Esophagus muscularis mucosa (tissue), 4 donors: Measurements from ENCODE around the gene C6orf163. TPM values are rescaled to one million over a fixed set of nuclear protein-coding genes. Genes with fewer than 3 reads are reported as not detected.
"Not testable (repeated sequence)": the region's sequence is repeated elsewhere in the genome, so short reads cannot be mapped to it uniquely, and the experiment has no call there.

Source experiments
- DNase-seq: peaks from one replicate; pipeline ENCODE4 v3.0.0-alpha.2; 2017; ENCODE audit errors: extremely low spot score
- H3K27ac ChIP-seq, 4 donors: fragments of 200-600 bp; sonication (generic); replicated peaks in 1 of 4; 1 replicate in 3 of 4; 2 replicates in 1 of 4; pipeline ENCODE4 v1.5.1; 2016 to 2019; ENCODE audit warnings: mild to moderate bottlenecking in 1 of 4
- H3K27me3 ChIP-seq, 4 donors: fragments of 200-600 bp; sonication (generic); one replicate each; pipeline versions ENCODE4 v1.5.1 to v1.6.0; 2016 to 2019
- H3K36me3 ChIP-seq, 4 donors: fragments of 200-600 bp; sonication (generic); one replicate each; pipeline ENCODE4 v1.5.1; 2016 to 2019
- H3K4me1 ChIP-seq, 4 donors: fragments of 200-600 bp; sonication (generic); one replicate each; pipeline ENCODE4 v1.5.1; 2016 to 2019
- H3K4me3 ChIP-seq, 4 donors: fragments of 200-600 bp; sonication (generic); 1 replicate in 2 of 4; 2 replicates in 2 of 4; pipeline ENCODE4 v1.5.1; 2016 to 2019; ENCODE audit warnings: mild to moderate bottlenecking in 4 of 4, moderate library complexity in 1 of 4
- H3K9me3 ChIP-seq, 4 donors: fragments of 200-600 bp; sonication (generic); 1 replicate in 3 of 4; 2 replicates in 1 of 4; pipeline ENCODE4 v1.5.1; 2016 to 2019
- CTCF ChIP-seq, 3 experiments: fragments of 200-600 bp in 2 of 3; fragments of 450-650 bp in 1 of 3; sonication (generic) in 2 of 3; IDR thresholded peaks; one replicate each; pipeline ENCODE4 v1.5.1; 2017 to 2019; ENCODE audit warnings: antibody characterized with exemption in 3 of 3, mild to moderate bottlenecking in 2 of 3, moderate library complexity in 1 of 3
- EP300 ChIP-seq: sonication (generic); formaldehyde crosslinking; IDR thresholded peaks from one replicate; pipeline ENCODE4 v1.6.1; 2017; ENCODE audit warnings: antibody characterized with exemption
- POLR2A ChIP-seq: fragments of 450-650 bp; IDR thresholded peaks from one replicate; pipeline ENCODE4 v1.6.1; 2017; ENCODE audit warnings: antibody characterized with exemption, moderate library complexity, mild to moderate bottlenecking, low read depth
- POLR2AphosphoS5 ChIP-seq, 2 donors: sonication (generic); formaldehyde crosslinking; IDR thresholded peaks; one replicate each; pipeline ENCODE4 v1.6.1; 2017; ENCODE audit warnings: antibody characterized with exemption in 2 of 2
- WGBS: methylation state at CpG from one replicate; pipeline ENCODE4 v1.1.5; 2018; 5-methylcytosine and 5-hydroxymethylcytosine counted together
- intact Hi-C: fragments of 100-400 bp; cut with DNase I; formaldehyde crosslinking; loops from one replicate; pipeline ENCODE4 v1.15.1; 2023
- total RNA-seq, 4 donors: library from RNA; depleted of rRNA; stranded (reverse); fragments of >200 nt; gene quantifications; one replicate each; pipeline versions ENCODE4 v1.1.0 to v1.2.1, GENCODE V29; 2016

C6orf163 gene
- total RNA-seq, 4 donors from 2014 or later: 0.99 to 2.7 (median 1.8) TPM

- Histone ChIP-seq H3K4me1 (no peaks in the 10 kb centered on the region), H3K4me3 (no peak overlapping the region), H3K36me3 (no peaks in the 10 kb centered on the region), H3K27ac (no peak overlapping the region), H3K27me3 (peaks cover 0 to 19% (median 0%) of the 10 kb centered on the region in 4 donors), H3K9me3 (no peaks in the 10 kb centered on the region)
- intact Hi-C loops: no loop called here
- DNase-seq: no peak
- 96% methylated on average over 3 of the region's 3 CpGs for whole genome bisulfite sequencing
- no peak for TF ChIP-seq POLR2AphosphoS5 (IDR thresholded peaks at IDR 0.05)
- no peak for TF ChIP-seq EP300
- no peak for TF ChIP-seq CTCF (IDR thresholded peaks at IDR 0.05)
- no peak for TF ChIP-seq POLR2A
These were observed 29.5 kb upstream of the C6orf163 start for GRCh38 chr6:87315071-87315470.

GRCh38 chr6:87319271-87319987 is 25.2 kb upstream of the C6orf163 start:
- peaks cover 6 to 10% (median 8%) of the 10 kb centered on the region in 4 donors for H3K4me1 ChIP-seq
- WGBS: 85% methylated on average over 3 of the region's 3 CpGs
- no peaks in the 10 kb centered on the region for H3K36me3 ChIP-seq
- peaks cover 0 to 15% (median 0%) of the 10 kb centered on the region in 4 donors for H3K27me3 ChIP-seq
- TF ChIP-seq POLR2A (no peak), CTCF (IDR thresholded peaks at IDR 0.05) (no peak), POLR2AphosphoS5 (IDR thresholded peaks at IDR 0.05) (no peak), EP300 (no peak)
- no peaks in the 10 kb centered on the region for H3K9me3 ChIP-seq
- intact Hi-C loops: no loop called here
- no peak for DNase-seq
- no peak overlapping the region for H3K4me3 ChIP-seq
- H3K27ac ChIP-seq: no peak overlapping the region

- Histone ChIP-seq H3K9me3 (no peaks in the 10 kb centered on the region), H3K27me3 (no peaks in the 10 kb centered on the region), H3K4me3 (peak within 1 kb of the TSS; percentile 75 to 86 (median 83)), H3K27ac (peak within 1 kb of the TSS; percentile 71 to 82 (median 76)), H3K36me3 (no peaks in the 10 kb centered on the region), H3K4me1 (peaks cover 6 to 10% (median 8%) of the 10 kb centered on the region in 4 donors)
- 1% methylated on average over 25 of the region's 60 CpGs for WGBS
- intact Hi-C loops: loop anchor here (2.0 kb wide), 1 partner anchor 150 kb away; the partner anchor contains the start of gene SLC35A1
- no peak for TF ChIP-seq POLR2A
- TF ChIP-seq CTCF (IDR thresholded peaks at IDR 0.05): peak; percentile 97 to 100 (median 98)
- TF ChIP-seq POLR2AphosphoS5 (IDR thresholded peaks at IDR 0.05): peak; percentile 48 to 73
- no peak for TF ChIP-seq EP300
- DNase-seq: no peak
These were observed 22.1 kb upstream of the C6orf163 start, which contains the start of gene SMIM8 for GRCh38 chr6:87322304-87323212. SMIM8 (plus strand) TSS chr6:87322588; CDS start chr6:87337032, 14,444 bp downstream.

- H3K4me3 ChIP-seq, DNase-seq, H3K27me3 ChIP-seq, H3K27ac ChIP-seq, H3K9me3 ChIP-seq, H3K36me3 ChIP-seq: not testable (repeated sequence)
- intact Hi-C loops: loop anchor here (2.0 kb wide), 1 partner anchor 149 kb away; the partner anchor contains the start of gene SLC35A1
- peaks cover 6 to 10% (median 8%) of the 10 kb centered on the region in 4 donors for H3K4me1 ChIP-seq
- WGBS: 100% methylated on average over 1 of the region's 1 CpG
These were observed 20.7 kb upstream of the C6orf163 start for GRCh38 chr6:87323880-87324279.

GRCh38 chr6:87330961-87331360 is 13.7 kb upstream of the C6orf163 start:
- Histone ChIP-seq H3K27me3 (no peaks in the 10 kb centered on the region), H3K27ac (no peak overlapping the region), H3K4me3 (no peak overlapping the region), H3K4me1 (peaks cover 4 to 19% (median 10%) of the 10 kb centered on the region in 4 donors), H3K9me3 (no peaks in the 10 kb centered on the region), H3K36me3 (no peaks in the 10 kb centered on the region)
- intact Hi-C loops: no loop called here
- TF ChIP-seq EP300 (no peak), POLR2A (no peak), POLR2AphosphoS5 (IDR thresholded peaks at IDR 0.05) (no peak), CTCF (IDR thresholded peaks at IDR 0.05) (no peak)
- no peak for DNase-seq
